ENCODE measurements around the gene CMTM5.
A peak's percentile ranks its signal among the peaks of the same experiment; 100 is the strongest.
"Not testable (repeated sequence)": the region's sequence is repeated elsewhere in the genome, so short reads cannot be mapped to it uniquely, and the experiment has no call there.

The CMTM5 gene

DNA sequence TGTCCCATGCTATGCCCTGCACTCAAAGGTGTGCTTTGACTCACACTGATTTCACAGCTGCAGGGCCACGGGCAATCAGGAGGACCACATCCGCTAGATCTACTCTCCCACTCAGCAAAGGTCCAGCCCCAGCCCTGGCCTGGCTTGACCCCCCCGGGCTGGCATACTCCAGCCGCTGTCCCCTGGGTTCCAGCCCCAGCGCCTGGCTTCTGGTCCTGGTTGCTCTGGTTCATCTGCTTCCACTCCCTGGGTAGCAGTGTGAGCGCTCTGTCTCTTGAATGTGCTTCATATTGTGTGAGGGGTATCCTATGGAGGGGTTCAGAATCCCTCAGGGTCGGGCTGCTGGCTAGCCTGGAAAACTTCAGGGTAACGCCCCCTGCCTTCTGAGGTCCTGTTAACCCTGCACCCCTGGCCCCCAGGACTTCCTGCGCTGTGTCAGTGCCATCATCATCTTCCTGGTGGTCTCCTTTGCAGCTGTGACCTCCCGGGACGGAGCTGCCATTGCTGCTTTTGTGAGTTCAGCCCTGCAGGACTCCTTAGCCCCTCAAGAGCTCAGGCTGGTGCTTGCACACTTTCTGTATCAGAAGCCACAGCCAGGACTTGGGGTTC, 1.9 kb downstream of the CMTM5 start:
- DNase-seq (ENCODE audit: low spot score), result no peak

DNA sequence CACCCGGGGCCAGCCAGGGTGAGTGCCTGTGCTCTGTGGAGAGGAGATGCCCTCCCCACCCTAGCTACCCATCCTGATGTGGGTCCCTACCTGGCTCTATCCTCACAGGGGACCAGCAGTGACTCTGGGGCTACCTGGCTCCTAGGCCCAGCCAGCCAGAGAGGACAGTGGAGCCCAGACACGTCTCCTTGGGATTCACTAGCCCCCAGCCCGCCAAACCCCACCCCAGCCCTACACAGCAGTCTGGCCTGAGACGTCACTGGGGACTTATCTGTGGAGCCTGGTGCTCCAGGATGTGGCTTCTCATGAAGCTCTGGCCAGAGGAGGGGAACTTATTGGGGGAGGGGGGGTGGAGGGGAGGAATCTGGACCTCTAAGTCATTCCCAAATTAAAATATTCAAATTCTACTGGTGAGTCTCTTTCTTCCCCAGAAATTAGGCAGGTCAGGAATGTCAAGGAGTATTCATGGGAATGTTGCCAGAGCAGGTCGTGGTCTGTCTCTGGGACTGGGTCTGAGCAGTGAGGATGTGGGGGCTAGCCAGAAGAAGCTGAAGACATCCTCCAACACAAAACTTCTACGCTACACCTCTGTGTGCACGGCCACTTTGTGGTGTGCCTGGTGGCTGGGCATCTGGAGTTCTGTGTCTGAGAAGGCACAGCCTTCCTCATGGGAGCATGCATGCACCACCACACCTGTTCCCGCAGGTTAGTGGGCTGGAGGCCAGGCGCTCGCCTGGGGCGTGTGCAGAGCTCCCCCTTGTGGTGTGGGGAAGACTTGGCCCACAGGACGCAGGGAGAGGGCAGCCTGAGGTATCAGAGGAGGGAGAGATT, 2.7 kb downstream of the CMTM5 start:
- peak; percentile 89 for DNase-seq (ENCODE audit: low spot score)

DNA sequence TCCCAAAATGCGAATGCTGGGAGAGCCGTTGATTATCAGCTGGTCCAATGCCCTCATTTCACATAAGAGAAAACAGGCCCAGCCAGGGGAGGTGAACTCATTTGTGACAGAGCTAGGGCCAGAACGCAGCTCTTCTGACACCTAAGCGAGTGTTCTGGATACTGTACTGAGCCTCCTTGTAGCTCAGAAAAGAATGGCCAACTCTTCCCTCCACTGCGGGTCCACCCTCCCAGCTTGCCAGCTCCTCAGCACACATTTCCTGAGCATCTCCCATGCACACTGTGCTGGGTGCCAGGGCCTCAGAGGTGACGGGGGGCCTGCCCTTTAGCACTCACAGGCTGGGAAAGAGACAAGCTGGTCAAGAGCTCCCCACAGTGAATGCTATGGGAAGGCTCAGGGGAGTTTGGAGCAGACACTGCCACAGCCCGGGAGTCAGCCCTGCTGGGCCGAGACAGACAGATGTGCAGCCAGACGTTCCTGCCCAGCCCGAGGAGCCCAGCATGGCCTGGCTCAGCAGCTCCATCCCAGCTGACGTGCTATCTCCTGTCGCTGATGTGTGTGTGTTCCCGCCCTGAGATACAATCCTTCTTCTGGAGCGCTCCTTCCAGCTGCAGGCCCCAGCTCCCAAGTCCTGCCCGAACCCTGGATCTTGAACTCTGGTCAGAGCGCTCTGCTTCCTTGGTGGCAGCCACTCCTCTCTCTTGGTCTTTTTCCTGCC, 3.5 kb downstream of the CMTM5 start:
- DNase-seq (ENCODE audit: low spot score), result no peak

DNA sequence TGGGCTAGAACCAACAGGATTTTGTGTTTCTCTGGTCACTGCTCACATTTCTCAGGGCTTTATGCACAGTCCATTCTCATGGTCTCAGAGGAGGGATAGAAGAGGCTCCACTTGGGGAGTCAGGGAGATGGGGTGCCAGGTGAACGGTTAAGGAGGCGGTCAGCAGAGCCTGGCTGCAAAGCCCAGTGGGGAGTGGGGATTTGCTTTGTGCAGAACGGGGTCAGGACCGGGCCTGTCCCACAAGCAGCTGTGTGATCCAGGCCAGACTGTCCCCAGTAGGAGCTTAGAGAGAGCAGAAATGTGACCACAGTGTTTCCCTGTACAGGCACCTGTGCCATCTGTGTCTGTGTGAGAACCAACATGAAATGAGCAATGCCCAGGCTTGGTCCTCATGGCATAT, 4.1 kb downstream of the CMTM5 start:
- no peak for DNase-seq (ENCODE audit: low spot score)

DNA sequence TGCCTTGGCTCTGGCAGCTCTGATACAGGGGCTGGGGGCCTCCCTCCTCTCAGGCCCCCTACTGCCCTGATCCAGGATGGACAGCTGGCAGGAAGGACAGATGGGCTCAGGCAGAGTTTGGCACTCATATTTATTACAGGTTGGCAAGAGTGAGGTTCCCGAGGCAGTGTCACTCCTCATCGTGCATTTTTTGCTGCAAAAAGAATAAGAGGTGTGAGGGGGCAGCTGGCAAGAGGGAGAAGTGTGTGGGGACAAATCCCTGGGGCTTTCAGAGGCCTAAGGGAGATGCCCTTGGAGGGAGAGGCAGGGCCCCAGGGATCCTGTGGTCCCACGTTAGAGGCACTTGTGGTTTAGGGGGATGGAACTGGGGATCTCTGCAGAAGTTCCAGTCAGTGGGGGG, 5.0 kb downstream of the CMTM5 start:
- no peak for DNase-seq (ENCODE audit: low spot score)

DNA sequence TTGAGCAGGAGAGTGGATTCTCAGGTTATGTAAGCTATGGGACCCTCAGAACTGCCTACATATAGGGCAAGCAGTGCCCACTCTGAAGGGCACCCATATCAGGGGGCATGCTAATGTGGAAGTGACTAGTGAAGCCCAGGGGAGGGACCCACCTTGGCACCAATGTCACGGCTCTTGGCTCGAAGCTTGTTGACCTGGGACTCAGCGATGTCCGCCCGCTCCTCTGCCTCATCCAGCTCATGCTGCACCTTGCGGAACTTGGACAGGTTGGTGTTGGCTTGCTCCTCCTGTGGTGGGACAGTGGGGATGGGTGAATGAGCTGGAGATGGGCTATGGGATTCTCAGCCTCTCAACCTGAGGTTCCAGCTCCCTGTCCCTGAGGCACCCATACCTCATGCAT, 5.4 kb downstream of the CMTM5 start:
- DNase-seq (ENCODE audit: low spot score), result no peak

DNA sequence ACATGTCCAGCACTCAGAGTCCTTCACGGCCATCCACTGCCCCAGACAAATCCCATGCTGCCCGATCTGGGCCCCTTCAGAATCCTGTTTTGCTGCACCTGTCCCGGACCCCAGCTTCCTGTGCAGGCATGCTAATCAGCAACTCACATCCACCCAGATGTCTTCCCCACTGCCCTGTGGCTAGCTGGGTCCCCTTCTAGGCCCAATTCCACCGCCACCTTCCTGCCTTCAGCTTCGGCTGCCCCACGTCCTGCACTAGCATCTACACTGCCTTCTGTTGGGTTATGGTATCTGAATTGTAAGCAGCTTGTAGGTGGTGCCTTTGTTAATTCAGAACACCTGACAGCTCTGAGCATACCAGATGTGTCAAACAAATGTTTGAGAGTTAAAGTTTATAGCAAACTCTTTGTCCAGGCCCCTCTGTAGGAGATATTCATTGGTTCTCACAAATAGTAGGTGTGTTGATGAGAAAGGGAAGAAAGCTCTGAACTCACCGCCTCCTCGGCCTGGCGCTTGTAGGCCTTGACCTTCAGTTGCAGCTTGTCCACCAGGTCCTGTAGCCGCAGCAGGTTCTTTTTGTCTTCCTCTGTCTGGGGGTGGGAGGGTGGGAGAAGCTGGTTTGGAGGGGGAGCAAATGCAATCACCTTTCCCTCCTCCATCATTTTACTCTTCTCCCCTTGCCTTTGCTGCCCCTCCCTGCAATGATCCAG, 6.0 kb downstream of the CMTM5 start:
- no peak for DNase-seq (ENCODE audit: low spot score)

DNA sequence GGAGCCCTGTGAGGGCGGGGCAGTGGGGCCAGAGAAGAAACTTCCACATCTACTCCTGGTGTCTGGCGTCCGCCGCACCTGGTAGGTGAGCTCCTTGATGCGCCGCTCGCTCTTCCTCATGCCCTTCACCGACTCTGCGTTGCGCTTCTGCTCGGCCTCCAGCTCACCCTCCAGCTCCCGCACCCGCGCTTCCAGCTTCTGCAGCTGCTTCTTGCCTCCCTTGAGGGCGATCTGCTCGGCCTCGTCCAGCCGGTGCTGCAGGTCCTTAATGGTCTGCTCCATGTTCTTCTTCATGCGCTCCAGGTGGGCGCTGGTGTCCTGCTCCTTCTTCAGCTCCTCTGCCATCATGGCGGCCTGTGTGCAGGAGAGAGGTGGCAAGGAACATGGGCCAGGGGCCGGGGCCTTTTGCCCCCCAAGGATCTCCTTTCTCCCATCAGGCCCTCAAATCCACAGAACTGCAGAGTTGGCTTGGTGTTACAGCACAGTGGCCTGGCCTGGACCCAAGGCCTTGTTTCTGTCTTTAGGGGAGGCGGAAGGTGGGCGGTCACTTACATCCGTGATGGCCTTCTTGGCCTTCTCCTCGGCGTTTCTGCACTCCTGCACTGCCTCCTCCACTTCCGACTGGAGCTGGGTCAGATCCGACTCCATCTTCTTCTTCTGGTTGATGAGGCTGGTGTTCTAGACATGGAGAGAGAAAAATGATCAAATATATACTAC, 7.7 kb downstream of the CMTM5 start:
- DNase-seq (ENCODE audit: low spot score), result no peak

DNA sequence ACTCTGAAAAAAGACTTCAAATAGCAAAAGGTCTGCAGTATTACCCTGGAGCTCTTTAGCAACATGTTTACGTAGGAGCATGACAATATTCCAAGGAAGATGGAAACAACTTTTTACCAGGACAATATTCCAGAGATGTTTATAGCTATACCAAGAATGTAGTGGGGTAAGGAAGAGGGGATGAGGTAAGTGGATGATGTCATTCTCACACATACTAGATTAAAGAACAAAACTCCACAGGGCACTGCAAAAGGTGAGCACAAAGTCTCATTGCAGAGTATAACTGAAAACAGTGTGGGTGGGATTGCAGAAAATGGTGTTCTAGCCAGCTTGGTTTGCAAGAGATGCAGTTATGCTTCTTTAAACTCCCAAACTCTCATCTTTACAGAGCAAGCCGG, 8.4 kb downstream of the CMTM5 start:
- DNase-seq (ENCODE audit: low spot score), result no peak

DNA sequence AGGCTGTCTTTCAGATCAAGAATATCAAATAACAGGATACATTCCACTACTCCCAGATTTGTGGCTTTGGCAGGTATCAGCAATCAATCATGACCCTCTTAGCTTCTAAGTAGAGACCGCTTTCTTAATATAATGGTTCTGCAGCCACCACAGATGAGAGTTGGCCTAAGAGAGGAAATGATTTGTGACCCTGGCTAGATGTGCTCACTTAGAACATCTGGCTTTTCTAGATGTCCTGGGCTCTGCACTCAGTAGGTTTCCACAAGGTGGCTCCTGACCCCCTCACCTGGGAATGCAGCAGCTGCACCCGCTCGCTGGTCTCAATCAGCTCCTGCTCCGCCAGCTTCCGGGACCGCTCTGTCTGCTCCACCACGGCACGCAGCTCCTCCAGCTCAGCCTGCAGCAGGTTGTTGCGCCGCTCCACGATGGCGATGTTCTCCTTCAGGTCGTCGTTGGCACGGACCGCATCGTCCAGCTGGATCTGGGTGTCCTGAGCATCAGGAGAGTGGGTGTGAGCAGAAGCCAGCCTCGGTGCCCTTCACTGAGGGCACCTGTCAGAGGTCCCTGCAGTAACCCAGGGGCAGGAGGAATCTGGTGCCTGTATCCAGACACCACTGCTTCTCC, 8.9 kb downstream of the CMTM5 start:
- no peak for DNase-seq (ENCODE audit: low spot score)

DNA sequence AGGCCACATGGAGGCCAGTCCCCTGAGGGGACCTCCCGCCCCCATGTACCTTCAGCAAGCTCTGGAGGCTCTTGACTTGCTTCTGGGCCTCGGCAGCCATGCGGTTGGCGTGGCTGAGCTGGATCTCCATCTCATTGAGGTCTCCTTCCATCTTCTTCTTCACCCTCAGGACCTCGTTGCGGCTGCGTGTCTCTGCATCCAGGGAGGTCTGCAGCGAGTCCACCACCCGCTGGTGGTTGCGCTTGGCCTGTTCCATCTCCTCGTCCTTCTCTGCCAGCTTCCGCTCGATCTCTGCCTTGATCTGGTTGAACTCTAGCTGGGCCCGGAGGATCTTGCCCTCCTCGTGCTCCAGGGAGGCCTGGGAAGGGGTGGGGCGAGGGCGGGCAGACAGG, 9.4 kb downstream of the CMTM5 start:
- DNase-seq (ENCODE audit: low spot score), result not testable (repeated sequence)

DNA sequence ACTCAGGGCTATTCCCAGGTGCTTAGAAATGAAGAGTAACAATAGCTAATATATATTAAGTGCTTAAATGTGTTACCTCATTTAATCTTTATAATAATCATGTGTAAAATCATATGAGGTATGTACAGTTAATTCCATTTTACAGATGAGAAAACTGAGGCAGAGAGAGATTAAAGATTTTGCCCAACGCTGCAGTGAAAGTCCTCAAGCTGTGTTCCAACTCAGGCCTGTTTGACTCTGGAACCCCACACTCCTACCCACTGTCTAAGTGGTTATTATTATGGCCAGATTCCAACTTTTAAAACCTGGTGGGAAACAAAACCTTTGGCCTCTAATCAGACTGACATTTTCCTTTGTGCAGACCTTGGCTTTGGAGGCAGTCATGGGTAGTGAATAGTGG, 10.2 kb downstream of the CMTM5 start:
- no peak for DNase-seq (ENCODE audit: low spot score)

DNA sequence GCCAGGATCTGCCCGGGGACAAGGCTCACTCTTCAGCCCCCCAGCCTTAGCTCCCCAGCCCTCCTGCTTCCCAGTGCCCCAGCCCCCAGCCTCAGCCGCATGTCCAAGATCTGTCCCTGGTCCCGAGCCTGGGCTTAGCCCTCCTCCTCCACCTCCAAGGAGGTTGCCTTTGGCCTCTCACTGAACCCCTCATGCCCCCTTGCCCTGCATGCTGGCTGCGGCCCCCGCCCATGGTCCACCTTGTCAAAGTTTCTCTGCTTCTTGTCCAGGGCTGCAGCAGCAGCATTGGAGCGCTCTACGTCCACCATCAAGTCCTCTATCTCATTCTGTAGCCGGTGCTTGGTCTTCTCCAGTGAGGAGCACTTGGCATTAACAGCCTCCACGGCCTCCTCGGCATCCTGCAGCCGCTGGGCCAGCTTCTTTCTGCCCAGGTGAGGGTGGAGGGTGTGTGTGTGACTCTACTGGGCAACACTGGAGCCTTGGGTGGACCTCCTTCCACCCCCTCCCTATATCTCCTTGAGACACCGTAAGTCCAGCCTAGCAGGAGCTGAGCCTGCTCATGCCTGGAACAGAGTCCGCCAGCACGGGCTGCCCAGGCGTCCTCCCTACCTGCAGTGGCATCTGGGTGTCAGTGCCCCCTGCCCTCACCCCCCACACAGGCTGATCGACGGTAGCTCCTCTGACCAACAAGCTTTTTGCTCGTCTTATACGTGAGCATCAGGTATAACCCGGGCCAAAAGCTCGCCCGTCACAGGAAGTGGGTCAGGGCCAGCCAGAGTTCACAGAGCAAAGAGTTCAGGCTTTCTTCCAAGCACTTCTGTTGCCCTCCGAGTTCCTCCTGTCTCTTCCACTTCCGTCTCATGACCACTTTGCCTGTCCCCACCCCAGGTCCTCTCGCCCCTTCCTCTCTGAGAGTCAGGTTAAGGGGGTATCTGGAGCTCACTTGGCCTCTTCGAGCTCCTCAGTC, 11.4 kb downstream of the CMTM5 start:
- DNase-seq (ENCODE audit: low spot score), result no peak

DNA sequence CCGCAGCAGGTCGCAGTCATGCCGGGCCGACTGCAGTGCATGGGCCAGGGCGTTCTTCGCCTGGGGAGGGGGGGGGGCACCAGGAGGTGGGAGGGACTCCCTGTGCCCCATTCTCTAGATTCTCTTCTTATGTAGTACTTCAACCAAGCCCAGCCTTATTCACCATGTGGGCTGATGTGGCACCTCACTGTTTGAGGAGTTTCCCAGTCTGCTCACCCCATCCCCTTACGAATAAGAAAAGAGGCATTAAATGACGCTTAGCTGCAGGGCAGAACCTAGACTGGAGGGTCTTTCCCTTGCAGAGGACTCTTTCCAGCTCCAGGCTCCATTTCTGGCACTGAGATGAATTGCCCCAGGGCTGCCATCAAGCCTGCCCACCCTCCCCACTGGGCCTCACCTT, 12.2 kb downstream of the CMTM5 start:
- no peak for DNase-seq (ENCODE audit: low spot score)

DNA sequence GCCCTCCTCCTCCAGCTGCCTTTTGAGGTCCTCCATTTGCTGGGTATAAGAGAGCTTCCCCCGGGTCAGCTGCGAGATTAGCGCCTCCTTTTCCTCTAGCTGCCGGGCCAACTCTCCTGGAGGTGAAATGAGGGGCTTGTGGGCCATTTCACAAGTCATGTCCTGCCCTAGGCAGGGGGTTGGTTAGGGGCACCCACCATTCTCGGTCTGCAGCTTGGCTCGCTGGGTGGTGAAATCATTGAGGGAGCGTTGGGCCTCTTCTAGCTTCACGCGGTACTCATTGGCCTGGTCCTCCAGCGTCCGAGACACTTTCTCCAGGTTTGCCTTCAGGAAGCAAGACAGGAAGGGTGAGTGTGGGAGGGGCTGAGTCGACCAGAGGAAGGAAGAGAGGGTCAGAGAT, 12.6 kb downstream of the CMTM5 start:
- no peak for DNase-seq (ENCODE audit: low spot score)

DNA sequence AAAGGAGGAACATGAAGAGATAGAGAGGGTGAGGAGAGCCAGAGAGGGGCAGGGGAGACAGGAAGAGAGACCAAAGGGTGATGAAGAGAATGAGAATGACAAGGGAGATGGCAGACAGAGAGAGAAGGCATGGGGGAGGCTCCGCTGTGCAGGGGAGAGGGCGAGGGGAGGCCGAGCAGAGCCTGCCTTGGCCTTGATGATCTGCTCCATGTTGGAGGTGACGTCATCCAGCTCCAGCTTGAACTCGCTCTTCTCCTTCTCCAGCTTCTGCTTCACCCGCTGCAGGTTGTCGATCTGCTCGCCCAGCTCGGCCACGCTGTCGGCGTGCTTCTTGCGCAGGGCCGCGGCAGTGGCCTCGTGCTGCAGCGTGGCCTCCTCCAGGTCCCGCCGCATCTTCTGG, 13.0 kb downstream of the CMTM5 start:
- not testable (repeated sequence) for DNase-seq (ENCODE audit: low spot score)

DNA sequence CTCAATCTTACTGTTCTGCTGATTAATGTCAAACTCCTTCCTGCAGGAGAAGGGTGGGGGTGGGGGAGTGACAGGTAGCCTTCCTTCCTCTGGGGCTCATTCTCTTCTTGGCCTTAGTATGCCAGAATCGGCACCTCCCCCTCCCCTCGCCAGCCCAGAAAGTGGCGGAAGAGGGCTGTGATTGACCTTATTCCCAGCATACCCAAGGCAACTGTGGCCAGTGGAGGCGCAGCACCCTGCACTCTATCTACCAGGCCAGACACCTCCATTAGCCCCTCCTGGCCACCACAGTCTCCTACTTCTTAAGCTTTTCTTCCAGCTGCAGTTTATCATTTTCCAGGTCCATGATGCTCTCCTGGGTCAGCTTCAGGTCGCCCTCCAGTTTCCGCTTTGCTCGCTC, 15.8 kb downstream of the CMTM5 start:
- DNase-seq (ENCODE audit: low spot score), result no peak

DNA sequence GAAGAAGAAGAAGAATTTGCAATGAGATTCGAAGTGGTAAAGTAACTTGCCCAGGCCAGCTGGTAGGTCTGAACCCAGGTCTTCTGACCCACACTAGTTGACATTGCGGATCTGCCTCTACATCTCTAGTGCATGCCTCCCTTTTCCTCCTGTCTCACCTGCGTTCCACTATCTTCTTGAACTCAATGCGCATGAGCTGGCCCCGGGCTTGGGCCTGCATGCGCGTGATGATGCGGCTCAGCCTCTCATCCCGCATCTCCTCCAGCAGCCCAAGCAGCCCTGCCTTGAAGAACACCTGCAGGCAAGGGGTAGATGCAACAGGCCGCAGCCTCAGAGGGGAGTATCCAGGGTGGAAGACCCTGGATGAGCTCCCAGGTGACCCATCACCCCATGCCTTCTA, 19.3 kb downstream of the CMTM5 start:
- DNase-seq (ENCODE audit: low spot score), result no peak

DNA sequence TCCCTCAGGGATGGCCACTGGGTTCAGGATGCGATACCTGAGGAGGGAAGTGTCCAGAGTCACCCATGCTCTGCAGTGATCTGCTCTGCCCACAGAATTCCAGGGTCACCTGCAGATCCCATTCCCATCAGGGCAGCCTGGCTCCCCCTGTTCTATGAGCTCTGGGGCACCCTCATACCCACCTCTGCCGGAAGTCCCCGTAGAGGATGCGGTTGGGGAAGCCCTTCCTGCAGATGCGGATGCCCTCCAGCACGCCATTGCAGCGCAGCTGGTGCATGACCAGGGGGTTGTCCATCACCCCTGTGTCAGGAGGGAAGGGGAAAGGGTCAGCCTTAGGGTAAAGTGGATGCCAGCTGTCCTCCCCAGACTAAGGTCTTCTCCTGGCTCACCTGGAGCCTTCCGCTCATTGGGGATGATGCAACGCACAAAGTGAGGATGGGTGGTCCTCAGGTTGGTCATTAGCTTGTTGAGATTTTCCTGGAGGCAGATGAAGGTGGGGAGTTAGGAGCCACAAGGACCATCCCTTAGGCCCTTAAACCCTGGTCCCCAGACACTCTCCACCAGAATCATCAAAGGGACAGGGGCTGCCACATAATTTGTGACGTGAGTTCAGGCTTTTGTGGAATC, 20.0 kb downstream of the CMTM5 start:
- DNase-seq (ENCODE audit: low spot score), result no peak

DNA sequence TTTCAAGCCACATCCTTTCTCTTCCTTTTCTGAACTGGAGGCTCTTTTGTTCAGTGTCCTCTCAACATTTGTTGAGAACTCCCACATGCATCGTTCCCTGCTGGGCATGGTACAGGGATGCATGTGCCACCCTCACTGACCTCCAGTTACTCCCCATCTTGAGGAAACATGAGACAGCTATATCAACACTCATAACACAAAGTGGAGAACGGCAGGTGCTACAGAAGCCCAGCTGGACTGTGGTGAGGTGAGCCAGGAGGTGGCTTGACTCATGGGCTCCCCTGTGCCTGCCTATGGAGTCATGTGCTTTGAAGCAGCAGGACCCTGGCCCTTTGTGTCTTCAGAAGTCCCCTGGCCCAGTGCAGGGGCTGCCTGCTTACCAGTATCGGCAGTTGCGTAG, 21.5 kb downstream of the CMTM5 start:
- no peak for DNase-seq (ENCODE audit: low spot score)
